Mesothelial cell of epicardium (in vitro differentiated cells): Measurements from ENCODE around the gene ZNF566. TPM values are rescaled to one million over a fixed set of nuclear protein-coding genes. Genes with fewer than 3 reads are reported as not detected.

ENCODE experiments used
- DNase-seq, 2 experiments: peaks; one replicate each; pipeline ENCODE4 v3.0.0; 2021; ENCODE audit warnings: low spot score in 2 of 2; ENCODE audit not compliant: unreplicated experiment in 2 of 2
- H3K27ac Mint-ChIP-seq: 2 replicates; pipeline ENCODE4 v1.8.0; 2021; ENCODE audit warnings: mixed read lengths
- H3K27me3 Mint-ChIP-seq: 2 replicates; pipeline ENCODE4 v1.8.0; 2021; ENCODE audit warnings: low read depth, mixed read lengths
- H3K36me3 Mint-ChIP-seq: 2 replicates; pipeline ENCODE4 v1.8.0; 2021; ENCODE audit warnings: mixed read lengths
- H3K4me1 Mint-ChIP-seq: 2 replicates; pipeline ENCODE4 v1.8.0; 2021; ENCODE audit warnings: mixed read lengths
- H3K4me3 Mint-ChIP-seq: 2 replicates; pipeline ENCODE4 v1.8.0; 2021; ENCODE audit warnings: mild to moderate bottlenecking, moderate library complexity, mixed read lengths
- H3K9me3 Mint-ChIP-seq: 2 replicates; pipeline ENCODE4 v1.8.0; 2021; ENCODE audit warnings: mixed read lengths
- CTCF ChIP-seq: fragments of 200-600 bp; sonication (generic); IDR thresholded peaks from one replicate; pipeline ENCODE4 v1.5.0; 2021; ENCODE audit warnings: antibody characterized with exemption; ENCODE audit not compliant: unreplicated experiment
- total RNA-seq: library from RNA; stranded (reverse); gene quantifications from 3 replicates; pipeline ENCODE4 v1.2.1, GENCODE V29; 2021

Gene ZNF566
- total RNA-seq, 1 donor from 2014 or later: 19.6 TPM

GRCh38 chr19:36408101-36408500 lies 81.3 kb downstream of the ZNF566 start:
- peaks cover 30% of the 10 kb centered on the region for H3K9me3 Mint-ChIP-seq

GRCh38 chr19:36404498-36404897 lies 84.9 kb downstream of the ZNF566 start:
- Mint-ChIP-seq H3K4me1 (no peaks in the 10 kb centered on the region), H3K36me3 (peaks cover 72% of the 10 kb centered on the region), H3K27ac (no peak overlapping the region), H3K27me3 (no peaks in the 10 kb centered on the region), H3K4me3 (no peak overlapping the region), H3K9me3 (peaks cover 28% of the 10 kb centered on the region)
- no peak for TF ChIP-seq CTCF
- no peak for DNase-seq

More at GRCh38 chr19:36408101-36408500, 81.3 kb downstream of the ZNF566 start:
- Mint-ChIP-seq H3K36me3 (peaks cover 68% of the 10 kb centered on the region), H3K4me1 (no peaks in the 10 kb centered on the region), H3K27ac (no peak overlapping the region), H3K4me3 (no peak overlapping the region), H3K27me3 (no peaks in the 10 kb centered on the region)
- no peak for DNase-seq
- no peak for TF ChIP-seq CTCF

GRCh38 chr19:36401475-36401874 lies 87.9 kb downstream of the ZNF566 start:
- H3K9me3 Mint-ChIP-seq: peaks cover 23% of the 10 kb centered on the region

GRCh38 chr19:36398571-36398970 lies 90.8 kb downstream of the ZNF566 start:
- Mint-ChIP-seq H3K9me3 (peaks cover 44% of the 10 kb centered on the region), H3K27me3 (no peaks in the 10 kb centered on the region)
- DNase-seq: no peak

More at GRCh38 chr19:36401475-36401874, 87.9 kb downstream of the ZNF566 start:
- Mint-ChIP-seq H3K4me3 (no peak overlapping the region), H3K27me3 (no peaks in the 10 kb centered on the region), H3K4me1 (no peaks in the 10 kb centered on the region), H3K27ac (no peak overlapping the region), H3K36me3 (peaks cover 71% of the 10 kb centered on the region)
- TF ChIP-seq CTCF: no peak
- no peak for DNase-seq

More at GRCh38 chr19:36398571-36398970, 90.8 kb downstream of the ZNF566 start:
- no peak overlapping the region for H3K4me3 Mint-ChIP-seq
- H3K27ac Mint-ChIP-seq: no peak overlapping the region
- no peak for TF ChIP-seq CTCF
- H3K36me3 Mint-ChIP-seq: peaks cover 74% of the 10 kb centered on the region
- no peaks in the 10 kb centered on the region for H3K4me1 Mint-ChIP-seq

Other genes starting within 250 kb of the ZNF566 start
- 13.9 to 14.6 TPM (median 14.3 TPM) in 3 replicates for gene ZFP14, start 110.4 kb downstream of the ZNF566 start, total RNA-seq
- gene ZFP82, start 70.9 kb downstream of the ZNF566 start, total RNA-seq: 14.9 to 15.6 TPM (median 15.5 TPM) in 3 replicates
- gene ZNF260, start 38.7 kb upstream of the ZNF566 start, total RNA-seq: 26.7 to 32.8 TPM (median 29.2 TPM) in 3 replicates
- 29.0 to 33.5 TPM (median 32.0 TPM) in 3 replicates for gene ZNF529, start 83.7 kb upstream of the ZNF566 start, total RNA-seq
- 21.1 to 22.2 TPM (median 21.2 TPM) in 3 replicates for gene ZNF382, start 115.8 kb upstream of the ZNF566 start, total RNA-seq
- gene ZNF461, start 177.3 kb upstream of the ZNF566 start, total RNA-seq: 10.3 to 13.6 TPM (median 13.1 TPM) in 3 replicates
- gene ZNF567, start 198.1 kb upstream of the ZNF566 start, total RNA-seq: 11.0 to 12.9 TPM (median 11.3 TPM) in 3 replicates